Midbrain (tissue), 1 donor: ENCODE data around the gene JMJD7.

Experiments used
- DNase-seq: peaks from one replicate; lab custom pipeline; 2025; lab: John Stamatoyannopoulos, UW

The JMJD7 gene

GRCh38 chr15:41844814-41845213 lies 16.9 kb downstream of the JMJD7 start:
- no peak for DNase-seq

- DNase-seq: no peak
Measured at GRCh38 chr15:41847206-41847605, 19.3 kb downstream of the JMJD7 start.

GRCh38 chr15:41847981-41848380 lies 20.1 kb downstream of the JMJD7 start:
- no peak for DNase-seq

- DNase-seq: no peak
Measured at GRCh38 chr15:41848631-41849030, 20.7 kb downstream of the JMJD7 start.

- DNase-seq: no peak
Measured at GRCh38 chr15:41849204-41849603, 21.3 kb downstream of the JMJD7 start.

- no peak for DNase-seq
Measured at GRCh38 chr15:41849861-41850260, 22.0 kb downstream of the JMJD7 start.

- no peak for DNase-seq
Measured at GRCh38 chr15:41850482-41851166, 22.7 kb downstream of the JMJD7 start.

- no peak for DNase-seq
Measured at GRCh38 chr15:41851167-41851523, 23.3 kb downstream of the JMJD7 start.

- no peak for DNase-seq
Measured at GRCh38 chr15:41851755-41852370, 24.0 kb downstream of the JMJD7 start.

- no peak for DNase-seq
Measured at GRCh38 chr15:41852736-41853590, 25.1 kb downstream of the JMJD7 start.

GRCh38 chr15:41853831-41854230 lies 25.9 kb downstream of the JMJD7 start:
- no peak for DNase-seq

GRCh38 chr15:41854443-41854842 lies 26.6 kb downstream of the JMJD7 start:
- no peak for DNase-seq

GRCh38 chr15:41855261-41855961 lies 27.5 kb downstream of the JMJD7 start:
- DNase-seq: no peak

- no peak for DNase-seq
Measured at GRCh38 chr15:41856262-41856661, 28.4 kb downstream of the JMJD7 start.

- DNase-seq: no peak
Measured at GRCh38 chr15:41856716-41857115, 28.8 kb downstream of the JMJD7 start.

GRCh38 chr15:41857316-41857715 lies 29.4 kb downstream of the JMJD7 start:
- no peak for DNase-seq

GRCh38 chr15:41858756-41859155 lies 30.9 kb downstream of the JMJD7 start:
- DNase-seq: no peak

- no peak for DNase-seq
Measured at GRCh38 chr15:41860049-41860828, 32.3 kb downstream of the JMJD7 start.

- no peak for DNase-seq
Measured at GRCh38 chr15:41861736-41862356, 34.0 kb downstream of the JMJD7 start.

- no peak for DNase-seq
Measured at GRCh38 chr15:41862515-41863116, 34.7 kb downstream of the JMJD7 start.
